Measurements from ENCODE around the gene APOO. TPM values are rescaled to one million over a fixed set of nuclear protein-coding genes. Genes with fewer than 3 reads are reported as not detected.

Gene APOO
- polyA plus RNA-seq, 4 donors = 12.5 to 30.2 (median 22.1) TPM

GRCh38 chrX:23790155-23790497, 117.6 kb downstream of the APOO start:
- Histone ChIP-seq H3K4me3 (ENCODE audit: low read depth in 1 of 3, low read length in 3 of 3) (no peak overlapping the region), H3K9me3 (ENCODE audit: control insufficient read depth in 2 of 2, insufficient read depth in 1 of 2, low read depth in 1 of 2, low read length in 1 of 2) (no peaks in the 10 kb centered on the region), H3K27me3 (ENCODE audit: control insufficient read depth in 3 of 3, insufficient read depth in 3 of 3, low read length in 3 of 3) (no peaks in the 10 kb centered on the region), H3K4me1 (ENCODE audit: control insufficient read depth in 3 of 3, insufficient read depth in 2 of 3, low read depth in 1 of 3, low read length in 2 of 3) (peaks cover 0 to 15% (median 2%) of the 10 kb centered on the region in 3 donors), H3K27ac (ENCODE audit: low read depth in 1 of 3, low read length in 2 of 3) (peak overlapping the region; percentile 55 to 74 (median 65)), H3K36me3 (ENCODE audit: control insufficient read depth in 3 of 3, insufficient read depth in 2 of 3, low read depth in 1 of 3, low read length in 3 of 3) (peaks cover 0 to 7% (median under 1%) of the 10 kb centered on the region in 3 donors)
- WGBS, 3 donors = 22 to 77% (median 47%) methylated on average over 11 of the region's 11 CpGs
- DNase-seq (peak; percentile 48 to 59), FAIRE-seq (no peak)

GRCh38 chrX:23789386-23790154, 118.2 kb downstream of the APOO start:
- Histone ChIP-seq H3K4me1 (ENCODE audit: control insufficient read depth in 3 of 3, insufficient read depth in 2 of 3, low read depth in 1 of 3, low read length in 2 of 3) (peaks cover 0 to 15% (median 6%) of the 10 kb centered on the region in 3 donors), H3K27ac (ENCODE audit: low read depth in 1 of 3, low read length in 2 of 3) (peak overlapping the region; percentile 55 to 74 (median 65)), H3K9me3 (ENCODE audit: control insufficient read depth in 2 of 2, insufficient read depth in 1 of 2, low read depth in 1 of 2, low read length in 1 of 2) (no peaks in the 10 kb centered on the region), H3K36me3 (ENCODE audit: control insufficient read depth in 3 of 3, insufficient read depth in 2 of 3, low read depth in 1 of 3, low read length in 3 of 3) (peaks cover 0 to 7% (median 3%) of the 10 kb centered on the region in 3 donors), H3K4me3 (ENCODE audit: low read depth in 1 of 3, low read length in 3 of 3) (no peak overlapping the region), H3K27me3 (ENCODE audit: control insufficient read depth in 3 of 3, insufficient read depth in 3 of 3, low read length in 3 of 3) (no peaks in the 10 kb centered on the region)
- FAIRE-seq (no peak), DNase-seq (no peak)
- WGBS, 3 donors = 70 to 78% (median 74%) methylated on average over 8 of the region's 8 CpGs

DNA sequence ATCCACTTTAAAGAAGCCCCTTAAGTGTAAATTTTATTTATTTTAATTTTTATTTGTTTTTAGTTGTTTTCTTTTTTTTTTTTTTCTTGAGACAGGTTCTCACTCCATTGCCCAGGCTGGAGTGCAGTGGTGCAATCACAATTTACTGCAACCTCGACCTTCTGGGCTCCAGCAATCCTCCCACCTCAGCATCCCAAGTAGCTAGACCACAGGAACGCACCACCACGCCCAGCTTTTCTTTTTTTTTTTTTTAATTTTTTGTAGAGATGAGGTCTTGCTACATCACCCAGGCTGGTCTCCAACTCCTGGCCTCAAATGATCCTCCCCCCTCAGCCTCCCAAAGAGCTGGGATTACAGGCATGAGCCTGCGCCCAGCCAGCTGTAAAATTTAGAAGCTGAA, 118.8 kb downstream of the APOO start:
- Histone ChIP-seq H3K27ac (ENCODE audit: low read depth in 1 of 3, low read length in 2 of 3) (peak overlapping the region in 1 of 3 donors; percentile 74), H3K27me3 (ENCODE audit: control insufficient read depth in 3 of 3, insufficient read depth in 3 of 3, low read length in 3 of 3) (no peaks in the 10 kb centered on the region), H3K4me3 (ENCODE audit: low read depth in 1 of 3, low read length in 3 of 3) (no peak overlapping the region), H3K4me1 (ENCODE audit: control insufficient read depth in 3 of 3, insufficient read depth in 2 of 3, low read depth in 1 of 3, low read length in 2 of 3) (peaks cover 0 to 15% (median 6%) of the 10 kb centered on the region in 3 donors), H3K9me3 (ENCODE audit: control insufficient read depth in 2 of 2, insufficient read depth in 1 of 2, low read depth in 1 of 2, low read length in 1 of 2) (no peaks in the 10 kb centered on the region), H3K36me3 (ENCODE audit: control insufficient read depth in 3 of 3, insufficient read depth in 2 of 3, low read depth in 1 of 3, low read length in 3 of 3) (peaks cover 0 to 7% (median 3%) of the 10 kb centered on the region in 3 donors)
- 74 to 84% (median 82%) methylated on average over 4 of the region's 4 CpGs for WGBS, 3 donors
- FAIRE-seq = no peak
- no peak for DNase-seq

- no peak for FAIRE-seq
- peaks cover 0 to 15% (median 6%) of the 10 kb centered on the region in 3 donors for H3K4me1 ChIP-seq (ENCODE audit: control insufficient read depth in 3 of 3, insufficient read depth in 2 of 3, low read depth in 1 of 3, low read length in 2 of 3)
- peaks cover 0 to 8% (median 3%) of the 10 kb centered on the region in 3 donors for H3K36me3 ChIP-seq (ENCODE audit: control insufficient read depth in 3 of 3, insufficient read depth in 2 of 3, low read depth in 1 of 3, low read length in 3 of 3)
- no peak overlapping the region for H3K4me3 ChIP-seq (ENCODE audit: low read depth in 1 of 3, low read length in 3 of 3)
- no peaks in the 10 kb centered on the region for H3K9me3 ChIP-seq (ENCODE audit: control insufficient read depth in 2 of 2, insufficient read depth in 1 of 2, low read depth in 1 of 2, low read length in 1 of 2)
- no peak for DNase-seq
- no peaks in the 10 kb centered on the region for H3K27me3 ChIP-seq (ENCODE audit: control insufficient read depth in 3 of 3, insufficient read depth in 3 of 3, low read length in 3 of 3)
- H3K27ac ChIP-seq (ENCODE audit: low read depth in 1 of 3, low read length in 2 of 3) = peak overlapping the region in 2 of 3 donors; percentile 16 to 62
Observed at GRCh38 chrX:23788521-23788920, 119.2 kb downstream of the APOO start.

GRCh38 chrX:23787745-23788118, 120.0 kb downstream of the APOO start:
- 88 to 92% (median 89%) methylated on average over 2 of the region's 2 CpGs for WGBS, 3 donors
- H3K27me3 ChIP-seq (ENCODE audit: control insufficient read depth in 3 of 3, insufficient read depth in 3 of 3, low read length in 3 of 3) = no peaks in the 10 kb centered on the region
- H3K36me3 ChIP-seq (ENCODE audit: control insufficient read depth in 3 of 3, insufficient read depth in 2 of 3, low read depth in 1 of 3, low read length in 3 of 3) = peaks cover 0 to 9% (median 3%) of the 10 kb centered on the region in 3 donors
- DNase-seq = no peak
- H3K9me3 ChIP-seq (ENCODE audit: control insufficient read depth in 2 of 2, insufficient read depth in 1 of 2, low read depth in 1 of 2, low read length in 1 of 2) = no peaks in the 10 kb centered on the region
- H3K27ac ChIP-seq (ENCODE audit: low read depth in 1 of 3, low read length in 2 of 3) = peak overlapping the region in 1 of 3 donors; percentile 62
- H3K4me1 ChIP-seq (ENCODE audit: control insufficient read depth in 3 of 3, insufficient read depth in 2 of 3, low read depth in 1 of 3, low read length in 2 of 3) = peaks cover 0 to 10% (median 6%) of the 10 kb centered on the region in 3 donors
- no peak overlapping the region for H3K4me3 ChIP-seq (ENCODE audit: low read depth in 1 of 3, low read length in 3 of 3)
- FAIRE-seq = no peak

DNA sequence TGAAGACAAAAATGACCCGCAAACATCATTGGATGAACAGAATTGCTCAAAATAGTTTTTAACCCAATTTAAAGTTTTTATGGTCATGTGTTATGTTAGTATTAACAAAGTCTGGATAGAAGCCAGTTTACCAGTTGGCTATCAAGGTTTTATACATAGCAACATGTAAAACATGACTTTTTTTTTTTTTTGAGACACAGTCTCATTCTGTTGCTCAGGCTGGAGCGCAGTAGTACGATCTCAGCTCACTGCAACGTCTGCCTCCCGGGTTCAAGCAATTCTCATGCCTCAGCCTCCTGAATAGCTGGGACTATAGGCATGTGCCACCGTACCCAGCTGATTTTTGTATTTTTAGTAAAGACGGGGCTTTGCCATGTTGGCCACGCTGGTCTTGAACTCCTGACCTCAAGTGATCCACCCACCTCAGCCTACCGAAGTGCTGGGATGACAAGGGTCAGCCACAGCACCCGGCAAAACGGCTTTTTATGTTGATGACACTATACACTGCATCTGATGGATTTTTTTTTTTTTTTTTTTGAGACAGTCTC, 121.4 kb downstream of the APOO start:
- Histone ChIP-seq H3K36me3 (ENCODE audit: control insufficient read depth in 3 of 3, insufficient read depth in 2 of 3, low read depth in 1 of 3, low read length in 3 of 3) (peaks cover 0 to 9% (median 3%) of the 10 kb centered on the region in 3 donors), H3K4me1 (ENCODE audit: control insufficient read depth in 3 of 3, insufficient read depth in 2 of 3, low read depth in 1 of 3, low read length in 2 of 3) (peaks cover 0 to 12% (median 6%) of the 10 kb centered on the region in 3 donors), H3K27me3 (ENCODE audit: control insufficient read depth in 3 of 3, insufficient read depth in 3 of 3, low read length in 3 of 3) (no peaks in the 10 kb centered on the region), H3K4me3 (ENCODE audit: low read depth in 1 of 3, low read length in 3 of 3) (no peak overlapping the region), H3K9me3 (ENCODE audit: control insufficient read depth in 2 of 2, insufficient read depth in 1 of 2, low read depth in 1 of 2, low read length in 1 of 2) (no peaks in the 10 kb centered on the region), H3K27ac (ENCODE audit: low read depth in 1 of 3, low read length in 2 of 3) (peak overlapping the region in 2 of 3 donors; percentile 34 to 86)
- no peak for FAIRE-seq
- 27 to 67% (median 57%) methylated on average over 10 to 11 of the region's 11 CpGs for WGBS, 3 donors
- peak in 1 of 2 donors; percentile 11 for DNase-seq

DNA sequence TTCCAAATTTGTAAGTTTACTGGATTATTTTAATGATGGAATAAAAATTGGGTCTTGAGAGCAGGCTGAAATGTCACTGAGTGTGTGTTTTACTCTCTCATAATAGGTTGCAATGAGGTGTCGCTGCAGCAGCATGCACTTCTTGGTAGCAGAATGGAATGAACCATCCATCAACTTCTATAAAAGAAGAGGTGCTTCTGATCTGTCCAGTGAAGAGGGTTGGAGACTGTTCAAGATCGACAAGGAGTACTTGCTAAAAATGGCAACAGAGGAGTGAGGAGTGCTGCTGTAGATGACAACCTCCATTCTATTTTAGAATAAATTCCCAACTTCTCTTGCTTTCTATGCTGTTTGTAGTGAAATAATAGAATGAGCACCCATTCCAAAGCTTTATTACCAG, 122.2 kb downstream of the APOO start:
- Histone ChIP-seq H3K27ac (ENCODE audit: low read depth in 1 of 3, low read length in 2 of 3) (peak overlapping the region in 2 of 3 donors; percentile 65 to 86), H3K4me3 (ENCODE audit: low read depth in 1 of 3, low read length in 3 of 3) (peak overlapping the region in 2 of 3 donors; percentile 68 to 79), H3K36me3 (ENCODE audit: control insufficient read depth in 3 of 3, insufficient read depth in 2 of 3, low read depth in 1 of 3, low read length in 3 of 3) (peaks cover 0 to 9% (median 3%) of the 10 kb centered on the region in 3 donors), H3K27me3 (ENCODE audit: control insufficient read depth in 3 of 3, insufficient read depth in 3 of 3, low read length in 3 of 3) (no peaks in the 10 kb centered on the region), H3K9me3 (ENCODE audit: control insufficient read depth in 2 of 2, insufficient read depth in 1 of 2, low read depth in 1 of 2, low read length in 1 of 2) (no peaks in the 10 kb centered on the region), H3K4me1 (ENCODE audit: control insufficient read depth in 3 of 3, insufficient read depth in 2 of 3, low read depth in 1 of 3, low read length in 2 of 3) (peaks cover 0 to 12% (median 6%) of the 10 kb centered on the region in 3 donors)
- DNase-seq (no peak), FAIRE-seq (no peak)
- WGBS, 3 donors = 29 to 59% (median 57%) methylated on average over 2 of the region's 2 CpGs

GRCh38 chrX:23784470-23785331, 123.0 kb downstream of the APOO start:
- peak in 1 of 2 donors; percentile 44 for DNase-seq
- H3K27ac ChIP-seq (ENCODE audit: low read depth in 1 of 3, low read length in 2 of 3) = peak overlapping the region; percentile 86 to 97 (median 86)
- H3K9me3 ChIP-seq (ENCODE audit: control insufficient read depth in 2 of 2, insufficient read depth in 1 of 2, low read depth in 1 of 2, low read length in 1 of 2) = no peaks in the 10 kb centered on the region
- no peaks in the 10 kb centered on the region for H3K27me3 ChIP-seq (ENCODE audit: control insufficient read depth in 3 of 3, insufficient read depth in 3 of 3, low read length in 3 of 3)
- H3K4me1 ChIP-seq (ENCODE audit: control insufficient read depth in 3 of 3, insufficient read depth in 2 of 3, low read depth in 1 of 3, low read length in 2 of 3) = peaks cover 0 to 9% (median 6%) of the 10 kb centered on the region in 3 donors
- 28 to 46% (median 33%) methylated on average over 8 of the region's 8 CpGs for WGBS, 3 donors
- FAIRE-seq = no peak
- H3K36me3 ChIP-seq (ENCODE audit: control insufficient read depth in 3 of 3, insufficient read depth in 2 of 3, low read depth in 1 of 3, low read length in 3 of 3) = peaks cover 0 to 9% (median 3%) of the 10 kb centered on the region in 3 donors
- H3K4me3 ChIP-seq (ENCODE audit: low read depth in 1 of 3, low read length in 3 of 3) = peak overlapping the region; percentile 29 to 79 (median 68)

All from small intestine (tissue), 7 donors.